HG03060 (cell line): ENCODE measurements around the gene TMEM132D.

Experiments
- ATAC-seq: cut with Tn5 transposase; IDR thresholded peaks from one replicate; pipeline ENCODE4 v1.9.1; 2021; ENCODE audit warnings: low read depth, moderate number of reproducible peaks; ENCODE audit not compliant: unreplicated experiment

Gene TMEM132D

DNA sequence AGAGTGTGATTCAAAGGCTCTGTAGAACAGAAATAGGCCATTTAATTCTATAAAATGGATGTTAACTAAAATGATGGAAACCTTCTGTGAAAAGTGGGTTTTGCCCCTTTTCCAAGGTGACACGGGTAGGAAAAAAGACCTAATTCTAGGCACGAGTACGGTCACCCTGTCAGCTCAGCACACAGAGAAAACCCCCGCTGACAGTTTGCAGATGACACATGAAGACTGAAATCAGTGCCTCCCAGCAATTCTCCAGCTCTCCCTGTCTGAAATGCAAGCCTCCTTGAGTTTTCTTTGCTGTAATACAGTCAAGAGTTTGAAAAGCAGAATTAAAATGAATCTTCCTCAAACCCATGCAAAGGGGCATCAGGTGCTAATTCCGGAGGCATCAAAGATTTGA is 230.0 kb downstream of the TMEM132D start:
- no peak for ATAC-seq

DNA sequence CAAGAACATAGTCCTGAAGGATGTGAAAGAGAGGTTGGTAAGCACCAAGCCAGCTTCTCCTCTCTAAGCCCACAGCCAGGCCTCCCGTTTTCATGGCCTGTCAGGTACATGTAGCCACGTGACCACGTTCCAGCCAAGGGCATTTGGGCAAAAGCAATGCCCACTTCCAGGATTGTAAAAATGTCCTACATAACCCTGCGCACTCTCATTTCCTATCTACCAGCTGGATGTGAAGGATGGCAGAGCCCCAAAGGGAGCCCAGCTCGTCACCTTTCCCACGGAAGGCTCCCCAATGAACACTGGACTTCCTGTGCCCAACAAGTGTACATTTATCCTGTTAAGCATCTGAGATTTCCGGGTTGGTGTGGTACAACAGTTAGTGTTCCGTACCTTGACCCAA is 231.7 kb downstream of the TMEM132D start:
- no peak for ATAC-seq

DNA sequence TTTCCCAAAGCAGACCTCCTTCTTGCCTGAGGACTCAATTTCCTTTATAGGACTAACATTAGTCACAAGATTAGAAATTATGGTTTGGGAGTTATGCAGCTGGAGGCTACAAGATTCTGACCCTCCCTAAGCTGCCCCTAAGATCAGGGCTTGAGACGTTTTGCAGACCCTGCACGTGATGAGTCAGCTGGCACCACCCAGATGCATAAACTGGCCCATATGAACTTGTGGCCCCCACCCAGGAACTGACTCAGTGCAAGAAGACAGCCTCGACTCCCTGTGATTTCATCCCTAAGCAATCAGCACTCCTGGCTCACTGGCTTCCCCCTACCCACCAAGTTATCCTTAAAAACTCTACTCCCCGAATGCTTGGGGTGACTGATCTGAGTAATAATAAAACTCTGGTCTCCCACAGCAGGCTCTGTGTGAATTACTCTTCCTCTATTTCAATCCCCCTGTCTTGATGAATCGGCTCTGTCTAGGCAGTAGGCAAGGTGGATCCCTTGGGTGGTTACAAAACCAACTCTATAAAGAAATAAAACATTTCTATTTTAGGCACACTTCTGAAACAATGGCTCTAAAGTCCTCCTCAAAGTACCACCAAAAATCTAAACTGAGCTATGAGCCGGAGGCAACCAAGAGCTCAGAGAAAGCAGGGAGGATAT is 233.4 kb downstream of the TMEM132D start:
- no peak for ATAC-seq

DNA sequence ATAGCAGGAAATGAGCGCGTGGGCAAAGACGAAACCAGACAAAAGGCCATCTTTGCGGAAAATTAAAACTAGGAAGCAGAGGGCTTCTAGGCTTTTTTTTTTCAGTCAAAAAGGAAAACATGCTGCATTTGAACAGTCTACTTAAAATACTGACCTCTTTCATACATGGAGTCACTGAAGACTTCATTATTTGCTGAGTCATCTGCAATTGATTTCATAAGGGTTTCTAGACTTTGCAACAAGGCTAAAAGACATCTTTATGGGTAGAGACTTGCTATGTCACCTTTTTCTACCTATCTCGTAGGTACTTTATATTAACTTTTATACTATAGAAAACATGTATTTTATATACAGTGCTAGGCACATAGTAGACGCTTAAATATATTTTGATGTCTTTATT is 238.4 kb downstream of the TMEM132D start:
- ATAC-seq, result no peak

DNA sequence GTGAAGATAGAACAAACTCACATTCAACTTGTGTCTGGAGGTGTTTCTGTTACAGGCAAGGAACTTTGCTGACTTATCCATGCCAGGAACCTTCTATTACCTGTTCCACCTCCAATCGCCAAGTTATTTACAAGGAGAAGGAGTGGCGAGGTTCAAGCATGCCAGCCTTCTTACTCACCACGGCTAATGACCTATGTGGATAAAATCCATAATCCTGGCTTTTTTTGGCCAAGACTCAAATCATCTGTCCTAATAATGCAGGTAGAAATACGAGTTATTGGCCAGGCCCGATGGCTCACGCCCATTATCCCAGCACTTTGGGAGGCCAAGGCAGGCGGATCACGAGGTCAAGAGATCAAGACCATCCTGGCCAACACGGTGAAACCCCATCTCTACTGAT is 241.6 kb downstream of the TMEM132D start:
- ATAC-seq, result no peak

DNA sequence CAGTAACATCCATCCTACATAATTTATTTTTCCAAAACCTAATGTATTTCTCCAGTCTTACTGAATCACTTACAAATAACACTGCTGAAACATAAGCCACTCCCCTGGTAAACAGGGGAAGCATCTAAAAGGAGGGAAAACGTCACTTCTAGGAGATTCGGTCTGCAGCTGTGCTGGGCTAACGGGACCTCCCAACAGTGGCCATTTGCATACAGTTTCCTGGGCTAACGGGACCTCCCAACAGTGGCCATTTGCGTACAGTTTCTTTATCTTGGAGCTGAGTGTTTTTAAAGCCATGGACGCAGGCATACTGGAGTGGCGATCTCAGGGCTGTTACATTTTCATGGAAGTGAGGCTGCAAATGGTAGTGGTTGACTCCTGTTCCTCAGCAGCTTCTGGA is 242.9 kb downstream of the TMEM132D start:
- no peak for ATAC-seq

DNA sequence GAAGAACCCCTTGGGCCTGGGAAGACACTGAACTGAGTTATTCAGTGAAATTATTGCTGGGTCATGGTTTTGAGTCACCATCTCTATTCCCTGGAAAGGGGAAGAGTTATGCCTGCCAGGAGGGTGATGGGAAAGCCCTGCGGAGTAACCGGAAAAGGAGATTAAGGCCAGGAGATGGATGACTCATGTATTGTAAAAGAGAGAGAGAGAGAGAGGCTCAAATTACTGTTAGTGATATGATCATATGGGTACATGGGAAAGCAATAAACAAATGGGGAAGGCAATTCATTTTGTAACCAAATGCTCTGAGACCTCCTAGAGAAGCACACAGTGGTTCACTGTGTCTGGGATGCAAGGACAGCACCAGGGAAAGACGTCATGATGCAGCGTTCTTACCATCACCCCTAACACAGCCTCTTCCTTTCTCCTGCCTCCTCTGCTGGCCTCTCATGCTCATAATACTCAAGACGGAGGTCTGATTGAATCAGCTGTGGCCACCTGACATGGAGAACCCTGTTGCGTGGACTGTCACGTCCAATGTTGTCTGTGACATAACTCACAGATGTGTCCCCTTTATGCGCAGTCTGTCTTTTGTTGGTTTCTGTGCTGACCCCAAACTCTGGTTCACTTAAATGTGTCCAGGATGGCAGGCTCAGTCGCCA is 243.7 kb downstream of the TMEM132D start:
- ATAC-seq, result no peak

DNA sequence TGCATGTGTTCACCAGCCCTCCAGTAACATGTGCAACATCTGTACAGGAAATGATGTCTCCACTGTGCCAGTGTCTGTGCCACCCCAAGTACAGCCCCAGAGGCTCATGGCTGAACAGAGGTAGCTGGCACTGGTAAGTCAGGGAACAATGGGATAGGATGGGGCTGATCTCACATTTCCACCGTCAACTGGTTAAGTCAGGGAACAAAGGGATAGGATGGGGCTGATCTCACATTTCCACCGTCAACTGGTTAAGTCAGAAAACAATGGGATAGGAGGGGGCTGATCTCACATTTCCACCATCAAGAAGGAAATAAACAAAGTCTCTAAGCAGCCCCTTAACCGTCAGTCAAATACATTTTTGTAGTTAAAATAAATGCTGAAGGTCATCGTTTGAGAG is 246.6 kb downstream of the TMEM132D start:
- no peak for ATAC-seq

DNA sequence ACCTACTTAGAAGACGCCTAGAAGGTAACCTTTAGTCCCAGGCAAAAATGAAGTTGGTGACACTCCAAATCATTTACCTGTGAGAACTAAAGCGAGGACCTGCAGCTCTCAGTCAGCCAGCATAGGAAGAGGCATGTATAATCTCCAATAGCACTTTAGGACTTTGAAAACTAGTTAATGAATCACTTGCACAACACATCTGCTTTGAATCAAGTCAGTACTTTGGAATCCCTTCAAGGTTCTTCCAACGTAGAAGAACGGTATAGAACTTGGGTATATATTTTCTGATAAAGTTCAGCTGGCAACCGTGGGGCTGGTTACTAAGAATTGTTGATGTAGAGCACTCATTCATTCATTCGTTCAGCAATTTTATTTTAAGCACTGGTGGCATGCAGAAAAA is 251.9 kb downstream of the TMEM132D start:
- ATAC-seq, result no peak

DNA sequence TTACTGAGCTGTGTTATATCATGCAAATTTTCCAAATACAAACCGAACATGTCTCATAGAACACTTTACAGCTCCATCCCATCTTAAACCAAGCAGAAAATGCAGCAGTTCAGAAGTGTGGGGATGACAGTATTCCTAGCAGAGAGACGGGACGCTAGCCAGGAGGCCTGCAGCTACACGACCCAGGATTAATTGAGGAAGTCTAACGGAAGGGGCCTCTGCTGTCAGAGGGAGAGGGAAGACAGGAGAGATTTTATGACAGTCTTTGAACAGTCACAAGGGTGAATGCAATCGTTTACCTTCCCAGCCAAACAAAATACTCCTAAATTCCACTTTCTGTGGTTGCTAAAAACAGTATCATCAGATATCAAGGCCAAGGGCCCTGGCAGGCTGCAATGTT is 261.9 kb downstream of the TMEM132D start:
- ATAC-seq, result no peak

DNA sequence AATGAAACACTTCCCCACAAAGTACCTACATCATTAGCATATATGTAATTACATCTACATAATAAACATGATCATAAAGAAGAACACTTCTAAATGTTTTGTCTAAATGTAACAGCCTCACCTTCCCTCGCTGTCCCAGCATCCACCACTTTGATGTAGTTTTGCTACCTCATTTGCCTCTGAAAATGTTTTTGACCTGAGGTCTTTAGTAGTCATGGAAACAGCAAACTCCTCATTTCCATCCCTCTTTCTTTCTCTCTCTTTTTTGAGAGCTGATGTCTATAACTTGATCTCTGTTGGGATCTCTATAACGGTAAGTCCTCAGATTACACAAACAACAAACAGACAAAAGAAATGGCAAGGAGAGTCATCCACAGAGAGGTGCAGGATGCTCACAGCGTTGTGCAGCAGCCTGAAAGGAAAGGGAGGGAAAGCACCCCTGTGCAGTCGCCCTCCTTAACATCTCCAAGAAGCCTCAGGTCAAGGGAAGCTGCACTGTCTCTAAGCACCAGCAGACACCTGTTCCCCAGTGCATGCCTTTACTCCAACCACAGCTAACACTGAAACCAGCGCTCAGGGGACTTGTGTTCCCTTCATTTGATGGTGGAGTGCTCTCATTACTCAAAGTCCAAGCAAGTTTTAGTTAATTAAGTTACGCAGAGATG is 268.7 kb downstream of the TMEM132D start:
- ATAC-seq, result no peak

DNA sequence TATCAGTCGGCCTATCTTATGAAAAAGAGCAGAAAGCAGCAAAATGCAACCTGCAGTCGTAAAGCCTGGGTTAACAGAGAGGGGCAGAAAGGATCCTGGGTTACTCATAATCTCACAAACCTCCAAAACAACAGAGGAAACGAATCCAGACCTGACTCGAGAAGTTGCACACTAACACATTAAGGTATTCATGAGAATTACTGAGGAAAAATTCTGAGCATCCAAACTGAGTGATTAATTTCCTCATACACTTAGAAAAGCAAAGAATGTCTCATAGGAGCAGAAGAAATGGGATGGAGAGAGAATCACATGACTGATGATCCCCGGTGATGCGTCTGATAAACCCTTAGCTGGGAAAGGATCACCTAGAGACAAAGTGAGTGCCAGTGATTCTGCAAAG is 272.5 kb downstream of the TMEM132D start:
- ATAC-seq, result no peak

DNA sequence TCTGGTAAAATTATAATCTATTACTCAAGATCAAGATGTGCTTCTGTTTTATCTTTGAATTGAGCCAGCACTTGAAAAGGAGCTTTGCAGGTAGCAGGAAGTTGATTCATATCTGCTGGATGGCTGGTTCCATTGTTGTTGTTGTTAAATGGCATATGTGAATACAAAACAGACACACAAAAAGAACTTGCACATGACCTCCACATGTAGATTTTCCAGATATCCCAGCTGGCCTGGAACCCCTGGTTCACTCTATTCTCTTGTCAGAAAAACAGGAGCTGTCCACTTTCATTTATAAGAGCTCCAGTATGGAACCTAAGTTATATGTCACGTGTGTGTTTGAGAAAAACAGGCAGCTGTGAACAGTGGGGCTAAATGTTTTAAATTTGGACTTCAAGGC is 273.9 kb downstream of the TMEM132D start:
- no peak for ATAC-seq

DNA sequence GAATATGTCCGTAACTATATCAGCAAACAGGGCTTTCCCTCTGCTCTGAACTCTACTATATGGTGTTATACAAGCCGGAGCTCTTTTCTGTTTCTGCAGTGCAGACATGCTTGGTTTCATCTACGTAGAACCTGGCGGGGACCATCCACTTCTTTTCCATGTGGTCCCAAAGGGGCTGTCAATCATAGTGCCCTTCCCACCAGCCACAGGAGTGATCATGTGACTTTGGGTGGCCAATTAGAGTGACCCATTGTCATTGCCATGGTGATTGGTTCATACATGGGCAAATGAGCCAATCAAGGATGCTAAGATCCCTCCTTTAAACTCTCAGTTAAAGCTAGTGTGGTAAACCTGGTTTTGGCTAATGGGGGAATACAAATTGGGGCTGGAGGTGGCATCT is 281.3 kb downstream of the TMEM132D start:
- no peak for ATAC-seq

DNA sequence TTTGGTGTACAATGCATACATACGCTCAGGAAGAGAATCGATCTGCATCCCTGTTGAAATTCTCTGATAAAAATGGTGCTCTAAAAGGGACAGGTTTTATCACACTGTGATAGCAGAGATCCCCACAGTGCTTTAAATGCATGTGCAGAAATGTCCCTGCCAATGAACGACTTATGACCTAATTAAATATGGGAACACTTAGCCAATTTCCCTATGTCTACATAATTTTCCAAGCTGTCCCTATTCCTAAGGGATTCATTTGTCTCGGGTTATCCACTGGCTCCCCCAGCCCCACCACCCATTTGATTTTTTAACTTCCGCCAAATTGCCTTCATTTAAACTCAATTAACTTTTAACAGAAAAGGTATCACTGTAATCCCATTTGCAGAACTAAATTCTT is 284.6 kb downstream of the TMEM132D start:
- no peak for ATAC-seq

DNA sequence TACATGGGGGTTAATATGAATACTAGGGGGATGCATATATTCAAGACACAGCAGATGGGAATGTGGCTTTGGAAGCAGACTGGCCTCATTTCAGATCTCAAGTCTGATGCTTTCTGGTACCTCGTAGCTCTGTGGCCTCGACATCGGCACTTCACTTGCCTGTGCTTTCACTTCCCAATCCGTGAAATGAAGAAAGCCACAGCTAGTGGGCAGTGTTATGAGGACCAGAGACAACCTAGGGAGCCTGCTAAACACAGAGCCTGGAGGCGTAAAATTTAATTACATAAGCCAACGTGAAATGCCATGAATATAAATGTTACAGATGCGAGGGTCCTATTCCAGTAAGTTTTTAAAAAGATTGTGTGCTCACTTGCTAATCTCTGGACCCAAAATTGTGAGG is 286.0 kb downstream of the TMEM132D start:
- no peak for ATAC-seq

DNA sequence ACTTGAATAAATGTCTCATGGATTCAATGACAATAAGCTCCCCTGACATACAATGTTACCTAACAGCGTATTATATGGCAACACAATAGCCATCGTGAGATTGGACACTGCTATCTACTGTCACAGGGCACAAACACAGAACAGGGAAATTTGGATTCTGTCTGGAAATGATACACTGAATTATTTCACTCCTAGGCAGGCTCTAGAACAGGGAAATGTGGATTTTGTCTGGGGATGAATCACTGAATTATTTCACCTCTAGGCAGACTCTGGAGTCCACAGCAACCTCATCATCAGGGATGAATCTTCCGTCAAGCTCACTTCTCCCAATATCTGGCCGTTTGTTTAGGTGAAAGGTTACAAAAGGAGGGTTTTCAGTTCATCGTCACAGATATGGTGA is 288.8 kb downstream of the TMEM132D start:
- no peak for ATAC-seq

DNA sequence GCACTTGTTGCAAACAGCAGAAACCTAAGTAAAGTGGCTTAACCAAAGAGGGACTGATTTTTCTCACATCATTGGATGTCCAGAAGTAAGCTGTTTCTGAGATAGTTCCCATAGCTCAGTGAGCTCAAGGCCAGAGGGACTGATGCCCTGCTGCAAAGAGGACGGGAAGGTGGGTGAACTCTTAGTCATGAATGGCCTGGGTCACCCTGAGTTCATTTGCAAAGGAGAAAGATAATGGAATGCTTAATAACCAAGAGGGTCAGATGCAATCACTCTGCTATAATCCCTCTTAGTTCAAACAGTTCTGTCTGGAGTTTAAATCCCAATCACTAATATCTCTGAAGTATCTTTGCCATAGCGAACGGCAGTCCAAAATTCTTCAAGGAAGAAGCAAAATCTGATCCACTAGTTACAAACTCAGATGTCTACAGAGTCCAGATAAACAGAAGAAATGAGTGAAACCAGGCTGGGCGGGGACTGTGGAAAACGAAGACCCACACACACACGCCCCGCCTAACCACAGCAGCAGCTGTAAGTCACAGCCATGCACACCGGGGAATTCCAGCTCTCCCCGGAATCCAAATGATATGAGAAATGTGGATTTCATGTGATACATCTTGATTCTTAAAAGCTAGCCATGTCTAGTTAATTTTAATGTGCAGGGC is 289.5 kb downstream of the TMEM132D start:
- no peak for ATAC-seq

DNA sequence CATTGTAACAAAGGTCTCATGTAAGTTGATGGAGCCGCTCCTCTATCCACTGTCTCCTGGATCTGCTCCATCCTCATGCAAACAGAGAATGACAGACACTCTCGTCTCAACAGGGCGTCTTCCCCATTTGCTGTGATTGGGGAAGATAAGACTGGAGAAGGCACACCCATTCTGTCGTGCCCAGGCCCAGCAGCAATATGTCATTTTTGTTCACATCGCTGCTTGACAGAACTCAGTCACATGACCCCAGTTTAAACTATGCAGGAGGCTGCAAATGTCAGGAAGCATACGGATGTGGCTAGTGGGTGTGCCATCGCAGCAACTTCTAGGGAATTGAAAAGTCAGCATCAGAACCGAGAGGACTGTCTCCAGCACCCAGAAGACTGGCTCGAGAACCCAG is 290.5 kb downstream of the TMEM132D start:
- no peak for ATAC-seq

DNA sequence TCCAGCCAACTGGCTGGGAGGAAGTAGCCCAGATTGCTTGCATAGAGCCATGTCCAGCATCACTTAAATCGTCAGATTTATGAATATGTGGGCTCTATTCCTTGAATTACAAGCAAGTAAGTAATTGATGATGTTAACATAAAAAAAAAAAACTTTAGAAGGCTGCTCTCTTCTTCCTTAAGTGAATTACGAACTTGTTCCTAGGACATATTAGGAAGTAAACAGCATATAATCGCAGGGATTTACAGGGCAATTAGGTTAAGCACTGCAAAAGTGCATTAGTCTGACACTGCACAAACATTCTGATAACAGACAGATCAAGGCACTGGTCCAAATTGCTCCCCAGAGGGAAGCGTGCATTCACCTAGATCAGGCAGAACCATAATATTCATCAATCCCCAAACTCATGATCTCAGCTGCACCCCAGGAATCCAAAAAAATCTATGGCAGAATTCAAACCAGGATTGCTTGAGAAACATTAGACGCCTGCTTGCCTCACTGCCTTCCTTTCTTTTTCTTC is 293.2 kb downstream of the TMEM132D start:
- ATAC-seq, result no peak

DNA sequence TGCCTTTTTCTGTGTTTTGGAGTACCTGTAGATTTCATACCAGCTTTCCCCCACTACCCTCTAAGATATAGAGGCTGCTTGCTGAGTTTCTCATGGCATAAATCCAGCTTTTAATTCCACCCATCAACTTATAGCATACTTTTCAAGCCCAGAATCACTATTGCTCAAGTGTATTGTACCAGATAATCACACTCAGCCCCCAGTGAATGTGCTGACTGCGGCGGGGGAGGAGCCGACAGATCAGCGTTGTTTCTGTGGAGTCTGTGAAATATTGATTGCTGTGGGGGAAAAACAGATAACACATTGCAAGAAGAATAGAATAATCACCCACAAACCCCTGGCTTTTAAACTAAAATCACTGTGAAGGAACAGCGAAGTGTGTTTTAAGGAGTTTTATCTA is 296.1 kb downstream of the TMEM132D start:
- ATAC-seq, result no peak
